ENCODE measurements around the gene NFE2L2. TPM values are rescaled to one million over a fixed set of nuclear protein-coding genes. Genes with fewer than 3 reads are reported as not detected.

NFE2L2 gene
- total and polyA plus RNA-seq, 9 of the 15 experiments (the other 6 are each of a cell fraction or from before 2014, with no cell fraction given) = 29.3 to 120 (median 59.3) TPM

GRCh38 chr2:177231270-177231669 is 33.3 kb downstream of the NFE2L2 start:
- Histone ChIP-seq H3K9ac (ENCODE audit: insufficient read depth in 1 of 2, low read depth in 2 of 2, low read length in 2 of 2) (no peak overlapping the region), H2AFZ (ENCODE audit: low read depth, low read length) (no peak overlapping the region), H3K27ac (ENCODE audit: extremely low read depth, low read depth, low read length) (no peak overlapping the region), H4K20me1 (replicated peaks; ENCODE audit: control insufficient read depth, insufficient read depth, low read length) (0 out of 2 replicates have a peak, but pooled peaks cover 3% of the 10 kb centered on the region), H3K79me2 (ENCODE audit: control insufficient read depth, insufficient read depth, low read length) (peaks cover 34% of the 10 kb centered on the region), H3K4me1 (replicated peaks in 1 of 2; ENCODE audit: control insufficient read depth in 2 of 2, insufficient read depth in 2 of 2, low read length in 2 of 2) (no peaks in the 10 kb centered on the region; a peak in 2 of 5 replicates), H3K4me3 (no peak overlapping the region), H3K9me1 (ENCODE audit: control insufficient read depth, insufficient read depth, low read length) (no peaks in the 10 kb centered on the region), H3K4me2 (ENCODE audit: insufficient read depth, low read length) (no peak overlapping the region), H3K36me3 (ENCODE audit: control insufficient read depth, insufficient read depth, low read length) (peaks cover 73% of the 10 kb centered on the region), H3K27me3 (ENCODE audit: control insufficient read depth in 2 of 2, insufficient read depth in 2 of 2, low read length in 2 of 2) (no peaks in the 10 kb centered on the region), H3K9me3 (replicated peaks; ENCODE audit: control insufficient read depth, insufficient read depth, low read depth, low read length) (no peaks in the 10 kb centered on the region)
- CTCF ChIA-PET (ENCODE audit: low intra/inter-chr PET ratio) = no interaction called here
- no TSS peak for BruUV-seq (replicated peaks)
- TF ChIP-seq ZSCAN32 (CRISPR knock-in tag; IDR thresholded peaks at IDR 0.05) = 0 out of 2 replicates have a peak, but pooled peaks have one; percentile 15
- TF ChIP-seq POLR2A (conservative IDR thresholded peaks at IDR 0.05) = peak; percentile 40; the same call in 1 of the 2 replicates
- TF ChIP-seq CHD1 (IDR thresholded peaks at IDR 0.05; ENCODE audit: low read length) = no peak
- intact Hi-C loops (cut with micrococcal nuclease) (no loop called here), in situ Hi-C loops (cut with MboI) (no loop called here)
- POLR2A ChIA-PET = interaction anchor here (1.0 to 2.3 kb wide), 8 partner anchors 9 to 67 kb away, joined by 3 to 14 read pairs (median 5); partner anchors contain the start of genes HNRNPA3 and NFE2L2
- WGBS (ENCODE audit: insufficient coverage, low coverage, missing lambda C conversion rate) = 93% methylated on average over 3 of the region's 3 CpGs
- ATAC-seq = no peak
- no peak for DNase-seq (ENCODE audit: extremely low read depth in 1 of 4, low spot score in 3 of 4)
- FAIRE-seq = no peak

DNA sequence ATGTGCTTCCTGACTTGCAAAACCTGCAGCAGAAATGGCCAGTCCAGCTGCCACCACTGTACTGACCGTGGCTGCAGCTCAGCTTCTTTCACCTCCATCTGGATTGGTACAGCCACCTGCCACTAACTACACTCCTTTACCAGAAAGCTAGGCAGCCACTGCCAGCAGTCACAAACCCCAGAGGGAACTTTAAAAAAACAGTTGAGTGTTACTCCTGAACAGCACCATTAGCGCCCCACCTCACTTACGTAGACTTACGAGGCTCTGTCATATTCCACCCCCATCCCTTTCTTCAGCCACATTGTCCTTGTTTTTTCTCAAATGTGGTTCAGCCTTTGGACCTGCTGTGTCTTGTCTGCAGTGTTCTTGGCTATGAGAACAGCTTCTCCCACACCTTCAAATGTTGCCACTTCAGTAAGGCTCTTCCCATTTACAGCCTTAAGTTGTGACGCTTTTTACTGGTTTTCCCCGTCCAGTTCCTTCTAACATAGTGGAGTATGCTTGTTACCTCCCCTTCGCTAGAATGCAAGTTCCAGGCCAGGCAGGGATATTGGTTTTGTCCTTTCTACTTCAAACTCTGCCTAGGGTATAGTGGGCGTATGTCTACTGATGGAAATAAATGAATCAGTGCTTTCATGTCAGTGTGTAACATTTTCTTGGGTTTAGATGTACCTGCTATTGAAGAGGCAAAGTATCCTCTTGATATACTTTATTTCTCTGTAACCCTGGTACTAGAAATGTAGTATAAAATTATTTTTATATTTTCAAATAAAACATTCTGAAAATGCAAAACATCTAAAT is 34.9 kb downstream of the NFE2L2 start:
- no TSS peak for BruUV-seq (replicated peaks)
- Histone ChIP-seq H4K20me1 (replicated peaks; ENCODE audit: control insufficient read depth, insufficient read depth, low read length) (no peaks in the 10 kb centered on the region), H3K4me3 (no peak overlapping the region), H3K27me3 (ENCODE audit: control insufficient read depth in 2 of 2, insufficient read depth in 2 of 2, low read length in 2 of 2) (no peaks in the 10 kb centered on the region), H3K79me2 (ENCODE audit: control insufficient read depth, insufficient read depth, low read length) (peaks cover 21% of the 10 kb centered on the region), H3K36me3 (ENCODE audit: control insufficient read depth, insufficient read depth, low read length) (peaks cover 62% of the 10 kb centered on the region), H3K9ac (ENCODE audit: insufficient read depth in 1 of 2, low read depth in 2 of 2, low read length in 2 of 2) (no peak overlapping the region), H3K4me1 (replicated peaks in 1 of 2; ENCODE audit: control insufficient read depth in 2 of 2, insufficient read depth in 2 of 2, low read length in 2 of 2) (peaks cover 0 to 2% of the 10 kb centered on the region in 2 experiments; a peak in 2 of 5 replicates), H3K4me2 (ENCODE audit: insufficient read depth, low read length) (no peak overlapping the region), H3K9me3 (replicated peaks; ENCODE audit: control insufficient read depth, insufficient read depth, low read depth, low read length) (no peaks in the 10 kb centered on the region), H3K9me1 (ENCODE audit: control insufficient read depth, insufficient read depth, low read length) (no peaks in the 10 kb centered on the region), H2AFZ (ENCODE audit: low read depth, low read length) (no peak overlapping the region), H3K27ac (ENCODE audit: extremely low read depth, low read depth, low read length) (no peak overlapping the region)
- ChIA-PET CTCF (ENCODE audit: low intra/inter-chr PET ratio) (no interaction called here), POLR2A (interaction anchor here (0.6 to 6.7 kb wide), 11 partner anchors 8 to 1542 kb away, joined by 3 to 70 read pairs (median 5); partner anchors contain the start of gene NFE2L2)
- intact Hi-C loops (cut with micrococcal nuclease) = loop anchor here (2.0 kb wide), 1 partner anchor 25 kb away; no protein-coding TSS in a partner anchor
- 93% methylated on average over 8 of the region's 8 CpGs for WGBS (ENCODE audit: insufficient coverage, low coverage, missing lambda C conversion rate)
- ATAC-seq (peak; percentile 32), FAIRE-seq (no peak), DNase-seq (ENCODE audit: extremely low read depth in 1 of 4, low spot score in 3 of 4) (no peak)
- in situ Hi-C loops (cut with MboI) = no loop called here
- TF ChIP-seq HDAC3 (IDR thresholded peaks at IDR 0.05; ENCODE audit: borderline replicate concordance, partially characterized antibody) (no peak), POLR2AphosphoS2 (IDR thresholded peaks at IDR 0.05; ENCODE audit: low read length) (peak; percentile 69), TEAD1 (CRISPR knock-in tag; IDR thresholded peaks at IDR 0.05) (no peak), RBBP5 (IDR thresholded peaks at IDR 0.05; ENCODE audit: borderline replicate concordance, insufficient read depth, low read length, poor library complexity, severe bottlenecking) (no peak), MAX (CRISPR knock-in tag; IDR thresholded peaks at IDR 0.05) (no peak)
- TF ChIP-seq, protein P1, sequence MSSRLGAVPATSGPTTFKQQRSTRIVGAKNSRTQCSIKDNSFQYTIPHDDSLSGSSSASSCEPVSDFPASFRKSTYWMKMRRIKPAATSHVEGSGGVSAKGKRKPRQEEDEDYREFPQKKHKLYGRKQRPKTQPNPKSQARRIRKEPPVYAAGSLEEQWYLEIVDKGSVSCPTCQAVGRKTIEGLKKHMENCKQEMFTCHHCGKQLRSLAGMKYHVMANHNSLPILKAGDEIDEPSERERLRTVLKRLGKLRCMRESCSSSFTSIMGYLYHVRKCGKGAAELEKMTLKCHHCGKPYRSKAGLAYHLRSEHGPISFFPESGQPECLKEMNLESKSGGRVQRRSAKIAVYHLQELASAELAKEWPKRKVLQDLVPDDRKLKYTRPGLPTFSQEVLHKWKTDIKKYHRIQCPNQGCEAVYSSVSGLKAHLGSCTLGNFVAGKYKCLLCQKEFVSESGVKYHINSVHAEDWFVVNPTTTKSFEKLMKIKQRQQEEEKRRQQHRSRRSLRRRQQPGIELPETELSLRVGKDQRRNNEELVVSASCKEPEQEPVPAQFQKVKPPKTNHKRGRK (tag; IDR thresholded peaks at IDR 0.05) = no peak
- TF ChIP-seq, protein P2, sequence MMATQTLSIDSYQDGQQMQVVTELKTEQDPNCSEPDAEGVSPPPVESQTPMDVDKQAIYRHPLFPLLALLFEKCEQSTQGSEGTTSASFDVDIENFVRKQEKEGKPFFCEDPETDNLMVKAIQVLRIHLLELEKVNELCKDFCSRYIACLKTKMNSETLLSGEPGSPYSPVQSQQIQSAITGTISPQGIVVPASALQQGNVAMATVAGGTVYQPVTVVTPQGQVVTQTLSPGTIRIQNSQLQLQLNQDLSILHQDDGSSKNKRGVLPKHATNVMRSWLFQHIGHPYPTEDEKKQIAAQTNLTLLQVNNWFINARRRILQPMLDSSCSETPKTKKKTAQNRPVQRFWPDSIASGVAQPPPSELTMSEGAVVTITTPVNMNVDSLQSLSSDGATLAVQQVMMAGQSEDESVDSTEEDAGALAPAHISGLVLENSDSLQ (IDR thresholded peaks at IDR 0.05) = peak; percentile 48; the same call in 1 of the 2 replicates

Measured in K562 (cell line).